Measurements from ENCODE around the gene FCMR. TPM values are rescaled to one million over a fixed set of nuclear protein-coding genes. Genes with fewer than 3 reads are reported as not detected.

FCMR gene
- total and polyA plus RNA-seq, 2 donors (not counting 1 experiment from before 2014, with no cell fraction given): 711 to 931 TPM

DNA sequence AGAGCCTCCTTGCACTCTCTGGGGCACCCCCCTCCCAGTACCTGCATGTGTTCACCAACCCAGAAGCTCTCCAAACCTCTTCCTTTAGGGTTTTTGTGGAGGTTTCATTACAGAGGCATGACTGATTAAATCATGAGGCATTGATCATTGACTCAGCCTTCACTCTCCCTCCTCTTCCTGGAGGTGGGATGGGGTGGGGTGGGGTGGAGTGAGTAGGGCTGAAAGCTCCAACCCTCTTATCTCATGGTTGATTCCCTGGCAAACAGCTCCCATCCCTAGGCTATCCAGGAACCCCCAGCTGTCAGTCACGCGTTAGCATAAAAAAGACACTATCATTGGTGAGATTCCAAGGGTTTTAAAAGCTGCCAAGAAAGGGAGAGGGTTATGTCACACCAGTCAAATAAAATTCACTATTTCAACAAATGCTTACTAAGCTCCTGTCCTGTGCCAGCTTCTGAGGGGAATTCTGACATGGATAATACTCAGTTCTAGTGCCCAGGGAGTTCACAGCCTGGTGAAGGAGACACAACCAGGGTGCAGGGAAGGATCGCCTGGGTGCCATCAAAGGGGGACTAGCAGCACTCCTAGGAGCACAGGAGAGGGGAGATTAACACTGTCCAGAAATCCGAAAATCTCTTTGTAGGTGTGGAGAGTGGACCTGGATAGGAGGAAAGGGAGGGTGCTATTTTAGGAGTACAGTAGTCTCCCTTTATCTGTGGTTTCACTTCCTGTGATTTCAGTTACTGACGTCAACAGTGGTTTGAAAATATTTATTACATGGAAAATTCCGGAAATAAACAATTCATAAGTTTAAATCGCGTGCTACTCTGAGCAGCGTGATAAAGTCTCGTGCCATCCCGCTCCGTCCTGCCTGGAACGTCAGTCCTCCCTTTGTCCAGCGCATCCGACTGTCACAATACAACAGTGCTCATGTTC, 31.3 kb downstream of the FCMR start:
- no peaks in the 10 kb centered on the region for H3K27me3 Mint-ChIP-seq
- no peaks in the 10 kb centered on the region for H3K9me3 Mint-ChIP-seq (ENCODE audit: insufficient read depth)
- H4K20me1 ChIP-seq (ENCODE audit: control insufficient read depth, insufficient read depth, low read length, poor library complexity, severe bottlenecking): no peaks in the 10 kb centered on the region
- H3K9me3 ChIP-seq (ENCODE audit: control extremely low read depth in 1 of 3, control insufficient read depth in 2 of 3, insufficient read depth in 1 of 3, low read length in 2 of 3): no peaks in the 10 kb centered on the region
- H3K4me3 Mint-ChIP-seq: no peak overlapping the region
- WGBS (ENCODE audit: insufficient coverage): 66% methylated on average over 10 of the region's 15 CpGs
- H3K9ac ChIP-seq (ENCODE audit: low read length): no peak overlapping the region
- intact Hi-C loops (cut with micrococcal nuclease): no loop called here
- CTCF ChIA-PET: interaction anchor here (1.1 to 1.5 kb wide), 3 partner anchors 17 to 43 kb away, joined by 3 to 4 read pairs (median 3); no protein-coding TSS in a partner anchor
- peaks cover 14% of the 10 kb centered on the region for H3K4me1 Mint-ChIP-seq
- H3K36me3 ChIP-seq (replicated peaks in 1 of 2; ENCODE audit: control extremely low read depth in 1 of 2, control insufficient read depth in 1 of 2, extremely low read depth in 1 of 2, insufficient read depth in 2 of 2, low read length in 1 of 2): no peaks in the 10 kb centered on the region
- no peak overlapping the region for H3K4me2 ChIP-seq (replicated peaks; ENCODE audit: low read depth, low read length, poor library complexity, severe bottlenecking)
- no peak overlapping the region for H3K27ac ChIP-seq (ENCODE audit: low read length in 2 of 2)
- no peak overlapping the region for H2AFZ ChIP-seq (ENCODE audit: insufficient read depth, low read depth, low read length, poor library complexity, severe bottlenecking)
- POLR2A ChIA-PET: no interaction called here
- no peaks in the 10 kb centered on the region for H3K27me3 ChIP-seq (replicated peaks in 1 of 4; ENCODE audit: control extremely low read depth in 1 of 4, control insufficient read depth in 3 of 4, insufficient read depth in 4 of 4, low read length in 3 of 4)
- DNase-seq (no peak), ATAC-seq (ENCODE audit: low read depth) (no peak)
- H3K4me1 ChIP-seq (ENCODE audit: control insufficient read depth in 2 of 2, insufficient read depth in 2 of 2, low read length in 2 of 2): peaks cover 0 to 9% of the 10 kb centered on the region in 2 donors
- TF ChIP-seq EZH2 (IDR thresholded peaks at IDR 0.05; ENCODE audit: borderline replicate concordance, insufficient read depth, low read depth, low read length, poor library complexity, severe bottlenecking): no peak
- TF ChIP-seq, protein P1, sequence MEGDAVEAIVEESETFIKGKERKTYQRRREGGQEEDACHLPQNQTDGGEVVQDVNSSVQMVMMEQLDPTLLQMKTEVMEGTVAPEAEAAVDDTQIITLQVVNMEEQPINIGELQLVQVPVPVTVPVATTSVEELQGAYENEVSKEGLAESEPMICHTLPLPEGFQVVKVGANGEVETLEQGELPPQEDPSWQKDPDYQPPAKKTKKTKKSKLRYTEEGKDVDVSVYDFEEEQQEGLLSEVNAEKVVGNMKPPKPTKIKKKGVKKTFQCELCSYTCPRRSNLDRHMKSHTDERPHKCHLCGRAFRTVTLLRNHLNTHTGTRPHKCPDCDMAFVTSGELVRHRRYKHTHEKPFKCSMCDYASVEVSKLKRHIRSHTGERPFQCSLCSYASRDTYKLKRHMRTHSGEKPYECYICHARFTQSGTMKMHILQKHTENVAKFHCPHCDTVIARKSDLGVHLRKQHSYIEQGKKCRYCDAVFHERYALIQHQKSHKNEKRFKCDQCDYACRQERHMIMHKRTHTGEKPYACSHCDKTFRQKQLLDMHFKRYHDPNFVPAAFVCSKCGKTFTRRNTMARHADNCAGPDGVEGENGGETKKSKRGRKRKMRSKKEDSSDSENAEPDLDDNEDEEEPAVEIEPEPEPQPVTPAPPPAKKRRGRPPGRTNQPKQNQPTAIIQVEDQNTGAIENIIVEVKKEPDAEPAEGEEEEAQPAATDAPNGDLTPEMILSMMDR (IDR thresholded peaks at IDR 0.05): no peak
- H3K27ac Mint-ChIP-seq: no peak overlapping the region
- no peaks in the 10 kb centered on the region for H3K79me2 ChIP-seq (ENCODE audit: control insufficient read depth, insufficient read depth, low read length)
- no peak overlapping the region for H3K4me3 ChIP-seq (ENCODE audit: control extremely low read depth in 1 of 5, extremely low read depth in 1 of 5, insufficient read depth in 1 of 5, low read depth in 2 of 5, low read length in 4 of 5)

DNA sequence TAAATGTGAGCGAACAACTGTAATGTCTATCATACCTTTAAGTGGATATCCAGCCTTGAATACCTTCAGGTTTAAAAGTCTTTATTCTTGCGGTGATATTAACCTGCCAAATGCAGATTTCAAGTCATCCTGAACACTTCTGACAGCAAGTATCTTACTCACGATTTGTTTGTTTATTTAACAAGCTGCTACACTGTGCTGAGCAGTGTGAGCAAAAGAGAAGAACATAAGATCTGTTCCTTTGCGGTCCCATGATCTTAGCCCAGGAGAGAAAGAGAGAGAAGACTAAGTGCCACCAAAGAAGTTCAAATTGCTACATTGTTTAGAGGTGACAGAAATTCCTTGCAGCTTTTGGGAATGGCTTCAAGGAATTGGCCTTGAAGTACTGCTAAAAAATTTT, 34.0 kb downstream of the FCMR start:
- TF ChIP-seq, protein P1 (IDR thresholded peaks at IDR 0.05): no peak
- no peak for TF ChIP-seq EZH2 (IDR thresholded peaks at IDR 0.05; ENCODE audit: borderline replicate concordance, insufficient read depth, low read depth, low read length, poor library complexity, severe bottlenecking)
- H3K9me3 ChIP-seq (ENCODE audit: control extremely low read depth in 1 of 3, control insufficient read depth in 2 of 3, insufficient read depth in 1 of 3, low read length in 2 of 3): no peaks in the 10 kb centered on the region
- POLR2A ChIA-PET: no interaction called here
- CTCF ChIA-PET: interaction anchor here (0.9 to 2.0 kb wide), 3 partner anchors 78 to 224 kb away, joined by 3 to 6 read pairs (median 5); no protein-coding TSS in a partner anchor
- H3K9ac ChIP-seq (ENCODE audit: low read length): no peak overlapping the region
- Mint-ChIP-seq H3K27me3 (no peaks in the 10 kb centered on the region), H3K4me1 (peaks cover 9% of the 10 kb centered on the region), H3K4me3 (no peak overlapping the region), H3K27ac (no peak overlapping the region), H3K9me3 (ENCODE audit: insufficient read depth) (no peaks in the 10 kb centered on the region)
- ATAC-seq (ENCODE audit: low read depth) (no peak), DNase-seq (no peak)
- H4K20me1 ChIP-seq (ENCODE audit: control insufficient read depth, insufficient read depth, low read length, poor library complexity, severe bottlenecking): no peaks in the 10 kb centered on the region
- peaks cover 0 to 9% of the 10 kb centered on the region in 2 donors for H3K4me1 ChIP-seq (ENCODE audit: control insufficient read depth in 2 of 2, insufficient read depth in 2 of 2, low read length in 2 of 2)
- no peaks in the 10 kb centered on the region for H3K36me3 ChIP-seq (replicated peaks in 1 of 2; ENCODE audit: control extremely low read depth in 1 of 2, control insufficient read depth in 1 of 2, extremely low read depth in 1 of 2, insufficient read depth in 2 of 2, low read length in 1 of 2)
- 100% methylated on average over 2 of the region's 4 CpGs for WGBS (ENCODE audit: insufficient coverage)
- no peak overlapping the region for H2AFZ ChIP-seq (ENCODE audit: insufficient read depth, low read depth, low read length, poor library complexity, severe bottlenecking)
- no peaks in the 10 kb centered on the region for H3K27me3 ChIP-seq (replicated peaks in 1 of 4; ENCODE audit: control extremely low read depth in 1 of 4, control insufficient read depth in 3 of 4, insufficient read depth in 4 of 4, low read length in 3 of 4)
- no peak overlapping the region for H3K27ac ChIP-seq (ENCODE audit: low read length in 2 of 2)
- H3K4me2 ChIP-seq (replicated peaks; ENCODE audit: low read depth, low read length, poor library complexity, severe bottlenecking): no peak overlapping the region
- intact Hi-C loops (cut with micrococcal nuclease): no loop called here
- H3K4me3 ChIP-seq (ENCODE audit: control extremely low read depth in 1 of 5, extremely low read depth in 1 of 5, insufficient read depth in 1 of 5, low read depth in 2 of 5, low read length in 4 of 5): no peak overlapping the region
- no peaks in the 10 kb centered on the region for H3K79me2 ChIP-seq (ENCODE audit: control insufficient read depth, insufficient read depth, low read length)

Measured in B cell (primary cell).